NCI-H1694 treated with DMSO at 0.1 percent for 48 hours (cell line): ENCODE data around the gene ZNF775.

Experiments
- DNase-seq: peaks from one replicate; lab custom pipeline; 2025; lab: John Stamatoyannopoulos, UW

ZNF775 gene

GRCh38 chr7:150441524-150441923 lies 62.4 kb downstream of the ZNF775 start:
- DNase-seq = no peak

DNA sequence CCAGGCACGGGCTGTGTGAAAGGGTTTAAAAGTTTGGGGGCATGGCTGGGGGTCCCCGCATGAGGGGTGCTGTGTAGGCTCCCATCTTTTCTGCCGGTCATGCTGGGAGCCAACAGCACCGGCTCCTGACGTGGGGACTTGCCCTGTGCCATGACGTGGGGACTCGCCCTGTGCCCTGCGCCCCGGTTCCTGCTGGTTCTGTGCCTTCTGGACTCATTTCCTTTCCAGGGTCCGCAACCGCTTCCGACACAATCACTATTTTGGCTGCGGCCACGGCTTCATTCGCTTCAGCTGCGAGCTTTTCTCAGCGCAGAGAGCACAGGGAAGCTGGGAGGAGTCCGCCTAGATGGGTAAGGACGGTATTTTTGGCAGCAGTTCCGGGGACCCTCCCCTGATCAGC lies 63.7 kb downstream of the ZNF775 start:
- DNase-seq = no peak

- no peak for DNase-seq
Measured at GRCh38 chr7:150443793-150444540, 64.8 kb downstream of the ZNF775 start.

- no peak for DNase-seq
Measured at GRCh38 chr7:150444674-150445365, 65.7 kb downstream of the ZNF775 start.

GRCh38 chr7:150446288-150446938 lies 67.3 kb downstream of the ZNF775 start:
- no peak for DNase-seq
